Measurements from ENCODE around the gene USP22.

The USP22 gene

DNA sequence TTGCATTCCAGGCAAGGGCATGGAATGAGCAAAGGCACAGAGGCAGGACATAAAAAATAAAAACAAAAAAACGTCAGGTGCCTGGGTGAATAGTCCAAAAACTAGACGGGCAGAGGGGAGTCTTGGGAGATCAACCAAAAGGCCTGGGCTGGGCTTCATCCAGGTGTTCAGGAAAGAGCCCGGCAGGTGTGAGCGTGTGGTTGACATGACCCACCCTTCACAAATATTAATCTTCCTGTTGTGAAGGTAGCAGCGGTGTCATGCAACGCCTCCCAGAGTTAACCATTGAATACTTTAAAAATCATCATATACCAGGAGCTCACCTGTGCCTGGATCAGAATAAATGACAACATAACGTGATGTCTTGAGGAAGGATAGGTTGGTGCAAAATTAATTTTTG is 90.6 kb downstream of the USP22 start:
- DNase-seq (ENCODE audit: low read depth, low spot score): no peak
